SH-SY5Y (cell line): ENCODE data around the gene ALOX15.

Experiments used
- GATA2 ChIP-seq: IDR thresholded peaks from 2 replicates; pipeline ENCODE4 v1.6.1; 2011; ENCODE audit warnings: mild to moderate bottlenecking, low read depth, low read length
- GATA3 ChIP-seq: IDR thresholded peaks from 2 replicates; pipeline ENCODE4 v1.6.1; 2011; ENCODE audit warnings: low read depth, mild to moderate bottlenecking, low read length, moderate library complexity

DNA sequence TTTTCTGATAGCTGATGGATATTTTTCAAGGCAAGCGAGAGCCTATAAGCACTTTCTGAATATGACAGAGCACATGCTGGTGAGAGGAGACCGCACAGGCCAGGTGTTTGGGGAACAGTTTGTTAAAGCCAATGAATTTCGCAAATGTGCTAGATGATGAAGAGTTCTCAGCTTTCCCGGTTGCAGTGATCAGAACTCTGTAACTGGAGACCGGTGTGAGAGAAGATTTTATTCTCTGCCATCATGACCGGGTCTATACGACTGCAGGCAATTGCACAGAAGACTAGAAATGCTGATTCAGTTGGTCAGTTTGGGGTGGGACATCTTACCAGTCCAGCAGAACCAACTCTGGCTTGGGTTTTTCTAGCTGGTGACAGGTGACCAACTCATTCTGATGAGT lies 31.7 kb downstream of the ALOX15 start:
- TF ChIP-seq GATA3: no peak
- TF ChIP-seq GATA2: no peak
